HG02840 (cell line): Measurements from ENCODE around the gene EIF4E1B.

Experiments
- ATAC-seq: cut with Tn5 transposase; IDR thresholded peaks from one replicate; pipeline ENCODE4 v1.9.1; 2021; ENCODE audit warnings: mild to moderate bottlenecking, moderate library complexity, moderate number of reproducible peaks; ENCODE audit not compliant: unreplicated experiment, low FRiP score

Gene EIF4E1B

DNA sequence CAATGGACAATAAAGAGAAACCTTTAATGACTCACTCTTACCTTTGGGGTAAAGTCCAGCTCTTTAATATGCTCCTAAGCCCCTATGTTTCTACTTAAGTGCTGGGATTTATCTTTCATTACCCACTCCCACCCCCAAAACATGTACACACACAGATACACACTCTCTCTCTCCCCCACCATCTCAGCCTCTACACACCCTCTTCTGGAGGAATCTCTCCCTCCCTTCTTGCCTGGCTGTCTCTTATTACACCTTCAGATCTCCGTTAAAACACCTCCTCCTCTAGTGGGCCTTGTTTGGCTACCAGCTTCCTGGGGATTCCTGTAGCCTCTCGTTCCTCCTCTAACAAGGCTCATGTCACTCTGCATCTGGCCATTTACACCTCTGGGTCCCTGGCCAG is 27.4 kb upstream of the EIF4E1B start:
- no peak for ATAC-seq

DNA sequence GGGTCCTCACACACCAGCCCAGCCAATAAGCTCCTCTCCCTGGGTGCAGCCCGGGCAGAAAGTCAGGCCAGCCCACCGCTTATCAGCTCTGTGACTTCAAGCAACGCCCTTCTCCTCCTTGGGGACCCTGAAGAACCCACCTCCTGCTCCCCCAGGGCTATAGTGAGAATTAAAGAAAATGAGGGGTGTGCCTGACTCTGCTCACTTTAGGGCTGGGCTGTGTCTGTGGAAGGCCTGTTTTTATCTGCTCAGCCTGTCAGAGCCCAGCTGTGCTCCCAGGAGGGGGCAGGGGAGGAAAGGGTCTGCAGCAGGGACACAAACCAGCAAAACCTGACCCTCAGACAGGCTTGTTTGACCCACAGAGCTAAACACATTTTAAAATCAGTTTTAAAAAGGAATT is 24.4 kb upstream of the EIF4E1B start:
- no peak for ATAC-seq

DNA sequence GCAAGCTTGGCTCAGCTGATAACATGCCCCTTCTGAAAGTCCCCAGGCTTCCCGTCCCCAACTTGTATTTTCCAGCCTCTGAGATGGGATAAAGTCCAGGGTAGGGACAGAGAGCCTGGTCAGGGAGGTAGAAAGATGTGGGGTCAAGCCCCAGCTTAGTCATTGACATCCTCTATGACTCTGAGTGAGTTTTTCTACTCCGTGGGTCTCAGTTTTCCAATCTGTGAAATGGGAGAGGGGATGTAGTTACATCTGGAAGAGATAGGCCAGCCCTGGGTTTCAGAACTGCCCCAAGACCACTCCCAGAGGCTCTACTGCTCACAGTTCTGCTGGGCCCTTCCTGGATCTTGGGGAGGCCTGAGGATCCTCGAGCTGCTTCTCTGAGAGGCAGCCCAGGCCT is 23.6 kb upstream of the EIF4E1B start:
- ATAC-seq: no peak

DNA sequence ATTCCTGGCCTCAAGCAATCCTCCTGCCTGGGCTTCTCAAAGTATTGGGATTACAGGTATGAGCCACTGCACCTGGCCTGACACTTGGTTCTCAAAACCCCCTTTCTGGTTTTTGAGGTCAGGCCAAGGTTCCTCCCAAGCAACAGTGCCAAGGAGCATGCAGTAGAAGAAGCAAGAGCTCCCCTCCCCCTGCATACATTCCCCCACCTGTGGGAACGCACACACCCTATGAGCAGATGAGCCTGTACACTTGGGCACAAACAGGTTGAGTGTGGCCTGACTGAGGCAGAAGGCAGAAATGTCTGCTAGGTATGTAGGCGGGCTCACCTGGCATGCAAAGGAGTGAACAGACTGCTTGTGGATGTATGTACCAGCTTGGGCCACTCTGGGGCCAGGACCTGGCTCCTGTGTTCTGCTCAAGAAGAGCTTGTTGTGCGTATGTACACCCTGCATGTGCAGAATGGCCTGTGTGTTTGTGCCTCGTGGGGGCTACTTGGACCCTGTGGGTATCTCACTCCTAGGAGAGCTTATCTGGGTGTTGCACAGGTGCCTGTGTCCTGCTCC is 22.3 kb upstream of the EIF4E1B start:
- ATAC-seq: no peak

DNA sequence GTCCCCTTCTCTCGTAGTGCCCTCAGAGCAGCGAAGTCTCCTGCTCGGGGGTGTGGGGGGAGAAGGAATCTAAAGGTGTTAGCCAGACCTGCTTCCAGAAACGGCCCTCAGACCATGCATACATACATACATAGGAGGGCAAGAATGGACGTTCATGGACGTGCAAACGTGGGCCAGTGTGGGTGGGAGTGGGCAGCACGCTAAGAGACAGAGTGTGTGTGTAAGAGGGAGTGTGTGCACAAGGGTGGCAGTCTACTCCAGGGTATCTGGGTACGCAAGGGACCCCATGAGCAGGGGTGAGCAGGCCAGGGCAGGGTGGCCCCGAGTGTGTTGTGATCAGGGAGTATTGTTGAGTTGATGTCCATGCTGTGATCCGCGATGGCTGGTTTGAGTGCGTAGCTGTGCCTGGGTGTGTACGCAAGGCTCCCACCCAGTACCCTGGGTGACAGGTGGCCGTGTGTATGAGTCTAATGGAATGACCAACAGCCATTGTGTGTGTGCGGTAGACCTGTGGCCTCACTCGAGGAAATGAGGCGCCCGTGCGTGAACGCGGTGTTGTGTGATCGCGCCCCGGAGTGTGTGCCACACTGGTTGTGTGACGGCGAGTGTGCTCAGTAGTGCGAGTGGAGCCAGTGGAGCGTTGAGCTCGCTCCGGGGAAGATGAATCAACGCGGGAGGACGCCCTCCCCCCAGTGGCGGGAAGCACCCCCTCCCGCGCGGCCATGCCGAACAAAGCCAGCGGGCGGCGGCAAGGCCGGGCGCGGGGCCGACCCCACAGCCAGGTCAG is 21.3 kb upstream of the EIF4E1B start:
- ATAC-seq: peak; percentile 6

DNA sequence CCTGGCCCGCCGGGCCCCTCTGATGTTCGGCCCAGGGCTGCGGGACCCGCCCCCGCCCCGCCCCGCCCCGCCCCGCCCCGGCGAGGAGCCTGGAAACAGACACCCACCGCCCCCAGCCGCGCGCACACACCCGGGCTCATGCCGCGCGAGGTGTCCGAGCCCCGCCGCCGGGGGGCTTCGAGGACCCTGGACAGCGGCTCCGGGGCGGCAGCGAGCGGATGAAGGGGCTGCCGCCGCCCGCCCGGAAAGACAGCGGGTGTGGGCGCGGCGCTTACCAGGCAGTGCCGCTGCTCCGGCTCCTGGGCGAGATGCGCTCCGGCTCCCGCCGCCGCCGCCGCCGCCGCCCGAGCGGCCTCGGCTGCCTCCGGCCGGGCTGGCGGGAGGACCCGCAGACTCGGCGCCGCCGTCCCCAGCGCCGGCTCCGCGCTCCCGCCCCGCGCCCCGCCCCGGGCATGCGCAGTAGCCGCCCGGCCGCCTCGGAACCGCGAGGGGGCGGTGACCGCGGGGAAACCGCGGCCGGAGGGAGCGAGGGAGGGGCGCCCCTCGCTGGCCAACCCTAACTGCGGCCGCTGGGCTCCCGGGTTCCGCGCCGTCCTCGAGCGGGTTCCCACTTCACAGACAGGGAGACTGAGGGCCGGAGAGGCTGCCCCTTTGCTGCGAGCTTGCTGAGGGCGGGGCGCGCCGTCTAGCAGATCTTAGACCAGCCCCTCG is 20.6 kb upstream of the EIF4E1B start, which contains the start of gene GPRIN1:
GPRIN1 (minus strand) TSS at position 433 of the 711 bp plus-strand sequence. CDS start 10,322 bp downstream, outside the sequence.
- ATAC-seq: peak; percentile 76

DNA sequence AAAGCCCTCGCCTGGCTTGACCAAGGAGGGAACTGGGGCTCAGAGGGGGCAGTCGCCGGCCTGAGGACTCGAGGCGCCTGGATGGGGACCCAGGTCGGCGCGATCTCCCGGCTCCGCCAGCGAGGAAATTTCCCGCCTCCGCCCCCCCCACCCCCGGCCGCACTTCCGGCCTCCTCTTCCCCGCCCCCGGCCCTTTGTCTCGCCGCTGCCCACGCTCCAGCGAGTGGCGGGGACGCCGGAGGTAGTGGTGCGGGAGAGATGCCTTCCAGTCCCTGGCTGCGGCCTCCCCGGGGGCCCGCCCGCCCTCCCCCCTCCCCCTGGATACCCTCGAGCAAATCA is 20.1 kb upstream of the EIF4E1B start:
- ATAC-seq: no peak

DNA sequence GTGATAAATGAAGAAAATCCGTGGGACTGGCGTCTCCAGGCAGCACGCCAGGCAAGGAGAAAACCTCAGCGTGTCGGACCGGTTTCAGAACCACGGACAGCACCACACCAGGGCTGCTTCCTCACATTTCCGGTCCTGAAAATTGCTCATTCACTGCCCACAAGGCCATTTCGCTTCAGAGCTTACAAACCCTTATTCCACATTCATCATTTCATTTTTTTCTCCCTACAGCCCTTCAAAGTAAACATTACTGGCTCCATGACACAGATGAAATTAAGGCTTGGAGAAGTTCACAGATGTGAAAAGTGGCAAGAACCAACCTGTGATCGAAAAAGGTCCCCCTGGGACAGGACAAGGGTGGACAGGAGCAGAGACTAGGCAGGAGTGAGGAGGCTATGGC is 19.0 kb upstream of the EIF4E1B start:
- no peak for ATAC-seq

DNA sequence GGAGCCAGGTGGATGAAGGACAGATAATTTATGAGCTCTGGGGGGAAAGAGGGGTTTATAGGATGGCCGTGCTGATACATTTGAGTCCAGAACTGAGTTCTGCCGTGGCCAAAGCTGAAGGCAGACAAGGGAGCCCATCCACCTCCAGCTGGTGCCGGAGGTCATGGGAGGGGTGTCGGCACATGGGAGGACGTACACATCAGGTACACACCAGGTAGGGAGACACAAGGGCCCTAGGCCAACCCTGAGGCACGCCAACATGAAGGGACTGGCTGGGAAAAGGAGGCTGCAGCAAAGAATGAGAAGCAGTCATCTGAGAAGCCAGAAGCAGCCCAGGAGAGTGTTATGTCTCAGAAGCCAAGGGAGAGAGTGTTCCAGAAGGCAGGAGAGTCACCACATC is 18.5 kb upstream of the EIF4E1B start:
- ATAC-seq: no peak

DNA sequence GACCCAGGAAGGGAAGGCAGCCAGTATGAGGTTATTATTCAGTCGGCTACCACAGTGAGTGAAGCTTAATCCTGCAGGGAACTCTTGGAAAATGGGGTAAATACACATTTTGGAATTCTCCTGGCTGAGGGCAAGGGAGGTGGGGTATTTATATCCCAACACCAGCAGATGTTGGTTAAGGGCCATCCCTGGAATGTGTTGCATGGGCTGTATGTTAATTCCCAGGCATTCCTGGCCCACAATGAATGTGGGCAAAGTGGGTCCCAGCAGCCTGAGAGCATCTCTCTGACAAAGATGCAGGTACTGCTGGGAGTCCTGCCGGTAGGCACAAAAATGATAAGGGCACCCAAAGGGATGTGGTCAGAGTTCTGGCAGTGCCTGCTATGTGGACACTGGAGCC is 17.6 kb upstream of the EIF4E1B start:
- no peak for ATAC-seq

DNA sequence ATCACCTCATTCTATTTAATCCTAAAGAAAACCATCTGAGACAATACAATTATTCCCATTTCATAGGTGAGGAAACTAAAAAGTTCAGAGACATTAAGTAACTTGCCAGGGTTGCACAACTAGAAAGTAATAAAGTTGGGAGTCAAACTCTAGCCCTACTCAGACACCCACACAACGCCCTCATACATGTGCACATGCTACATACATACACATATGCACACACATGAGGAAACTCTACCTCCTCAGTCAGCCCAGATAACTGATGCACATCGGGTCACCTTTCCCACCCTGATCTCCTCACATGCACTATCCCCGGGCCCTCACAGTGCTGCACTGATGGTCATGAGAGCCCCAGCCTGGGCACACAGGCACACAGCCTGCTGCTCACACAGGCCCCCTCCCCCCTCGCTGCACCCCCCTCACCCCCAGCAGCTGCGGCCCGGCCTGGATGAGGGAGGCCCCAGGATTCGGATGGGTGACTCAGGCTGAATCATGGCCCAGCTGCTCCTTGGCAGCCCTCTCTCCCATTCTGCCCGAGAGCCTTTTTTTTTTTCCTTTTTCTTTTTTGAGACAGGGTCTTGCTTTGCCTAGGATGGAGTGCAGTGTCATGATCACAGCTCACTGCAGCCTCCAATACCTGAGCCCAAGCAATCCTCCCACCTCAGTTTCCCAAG is 15.5 kb upstream of the EIF4E1B start:
- ATAC-seq: no peak

DNA sequence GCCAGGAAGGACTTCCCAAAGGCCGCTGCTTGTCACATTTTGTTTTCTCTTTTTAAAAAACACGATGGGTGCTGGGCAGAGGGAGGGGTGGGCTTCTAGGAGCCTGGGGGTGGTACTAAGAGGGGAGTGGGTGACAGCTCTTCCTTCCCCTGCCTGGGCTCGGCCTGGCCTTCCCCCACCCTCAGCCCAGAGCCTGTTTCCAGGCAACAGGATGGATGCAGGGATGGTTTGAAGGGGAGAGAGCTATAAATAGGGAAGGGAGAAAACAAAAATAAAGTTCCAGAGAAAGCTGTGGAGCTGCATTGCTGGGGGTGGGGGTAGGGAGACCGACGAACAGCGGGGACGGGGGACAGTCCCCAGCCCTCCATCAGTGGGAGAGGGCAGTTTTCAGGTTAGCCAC is 14.0 kb upstream of the EIF4E1B start:
- ATAC-seq: no peak

DNA sequence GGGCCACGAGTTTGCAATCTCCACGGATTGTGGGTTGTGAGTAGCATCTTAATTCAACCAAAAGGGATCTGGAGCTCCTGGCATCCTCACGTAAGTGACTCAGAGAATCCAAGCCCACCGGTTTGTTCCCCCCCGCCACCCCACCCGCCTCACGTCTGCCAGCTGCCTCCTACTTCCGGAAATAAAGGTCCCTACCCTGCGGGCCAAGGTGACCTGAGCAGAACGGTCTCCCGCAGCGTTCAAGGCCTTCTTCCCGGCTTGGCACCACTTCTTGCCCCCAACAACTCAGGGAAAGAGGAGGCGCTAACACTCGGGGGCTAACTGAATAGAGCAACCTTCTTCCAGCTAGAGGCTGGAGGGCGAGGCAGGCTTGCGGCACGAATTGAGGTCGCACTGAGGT is 11.7 kb upstream of the EIF4E1B start:
- no peak for ATAC-seq

DNA sequence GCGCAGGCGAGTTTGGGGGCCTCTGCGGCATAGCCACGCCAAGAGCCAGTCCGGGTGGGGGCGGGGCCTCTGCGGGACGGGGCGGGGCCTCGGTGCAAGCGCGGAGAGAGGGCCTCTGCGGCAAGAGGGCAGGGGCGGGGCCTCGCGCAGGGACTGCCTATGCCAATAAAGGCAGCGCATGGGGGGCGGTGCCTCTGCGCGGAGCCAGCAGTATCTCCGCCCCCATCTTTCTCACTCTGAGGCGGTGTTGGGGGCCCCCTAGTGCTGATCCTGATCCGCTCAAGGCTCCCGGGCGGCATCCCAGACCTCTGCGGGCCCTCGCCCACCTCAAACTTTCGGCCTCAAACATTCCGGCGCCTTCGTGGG is 11.3 kb upstream of the EIF4E1B start:
- ATAC-seq: no peak

DNA sequence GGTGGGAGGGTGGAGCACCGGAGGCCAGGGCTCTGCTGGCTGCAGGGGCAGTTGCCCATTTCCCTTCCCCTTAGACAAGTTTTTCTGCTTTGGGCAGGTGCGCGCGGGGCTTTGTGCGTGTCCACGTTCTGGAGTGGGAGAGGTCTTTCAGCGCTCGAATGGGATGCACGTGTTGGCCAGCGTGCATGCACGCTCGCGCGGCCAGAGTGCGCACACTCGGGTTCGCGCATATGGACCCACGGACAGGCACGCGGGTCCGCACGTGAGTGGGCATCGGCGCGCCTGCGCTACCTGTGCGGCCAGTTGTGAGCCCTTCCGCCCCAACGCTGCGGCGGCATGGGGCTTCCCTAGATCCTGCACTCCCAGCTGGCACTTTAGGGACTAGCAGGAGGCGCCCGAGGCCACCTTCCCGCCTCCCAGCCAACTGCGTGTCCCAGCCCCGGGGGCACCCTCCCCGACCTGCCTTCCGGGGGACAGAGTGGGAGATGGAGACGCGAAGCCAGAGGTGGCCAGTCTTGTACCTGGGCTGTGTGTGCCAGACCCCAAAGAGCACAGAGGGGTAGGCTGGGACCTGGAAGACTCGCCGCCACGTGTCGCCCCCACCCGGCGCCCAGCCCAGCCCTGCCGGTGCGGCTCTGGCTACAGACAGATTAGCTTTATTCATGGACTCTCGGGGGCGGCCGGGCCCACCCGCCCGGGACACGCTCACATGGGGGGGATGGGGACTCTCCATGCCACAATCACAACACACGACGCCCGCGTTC is 10.7 kb upstream of the EIF4E1B start:
- ATAC-seq: no peak

DNA sequence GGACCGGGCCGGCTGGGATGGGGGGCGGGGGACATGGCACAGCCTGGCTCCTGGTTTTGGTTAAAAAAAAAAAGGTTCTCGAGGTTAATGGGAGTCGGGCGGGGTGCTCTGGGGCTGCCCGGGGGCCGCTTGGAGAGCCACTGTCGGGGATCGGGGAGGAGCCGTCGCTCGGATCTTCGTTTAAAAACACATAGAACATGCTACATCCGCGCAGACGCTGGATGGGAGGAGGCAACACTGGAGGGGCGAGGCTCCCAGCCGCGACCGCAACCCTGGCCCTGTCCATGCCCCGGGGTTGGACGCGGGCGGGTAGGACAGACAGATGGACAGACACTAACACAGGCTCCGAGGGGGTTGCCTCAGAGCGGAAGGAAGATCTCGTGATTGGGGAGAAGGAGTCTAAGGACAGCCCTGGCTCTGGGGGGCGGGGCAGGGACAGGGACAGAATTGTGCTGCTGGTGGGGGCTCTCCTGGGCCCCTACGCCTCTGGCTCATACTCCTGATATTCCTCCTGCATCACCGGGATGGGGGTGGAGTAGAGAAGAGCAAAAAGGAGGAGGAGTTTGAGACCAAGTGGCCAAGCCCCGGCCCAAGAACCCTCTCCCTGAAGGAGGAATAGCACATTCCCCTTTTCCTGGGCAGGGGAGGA is 10.0 kb upstream of the EIF4E1B start:
- ATAC-seq: no peak

DNA sequence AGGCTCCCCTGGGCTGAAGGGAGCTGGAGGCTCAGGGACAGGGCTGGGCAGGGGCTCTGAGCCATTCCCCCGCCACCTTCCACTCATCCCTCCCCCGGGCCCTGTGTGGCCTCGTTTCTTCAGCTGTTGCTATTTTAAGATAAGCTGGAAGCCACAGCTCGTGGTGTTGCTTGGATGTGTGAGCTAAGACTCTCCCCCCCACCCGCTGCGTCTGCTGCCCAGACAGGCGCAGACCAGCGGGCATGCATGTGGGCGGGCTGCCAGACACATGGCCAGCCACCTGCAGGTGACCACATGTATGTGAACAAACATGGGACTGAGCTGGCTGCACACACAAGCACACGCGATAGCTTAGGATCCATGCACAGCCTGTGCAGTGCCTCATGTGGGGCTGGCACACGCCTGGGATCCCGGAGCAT is 8.8 kb upstream of the EIF4E1B start:
- ATAC-seq: no peak

DNA sequence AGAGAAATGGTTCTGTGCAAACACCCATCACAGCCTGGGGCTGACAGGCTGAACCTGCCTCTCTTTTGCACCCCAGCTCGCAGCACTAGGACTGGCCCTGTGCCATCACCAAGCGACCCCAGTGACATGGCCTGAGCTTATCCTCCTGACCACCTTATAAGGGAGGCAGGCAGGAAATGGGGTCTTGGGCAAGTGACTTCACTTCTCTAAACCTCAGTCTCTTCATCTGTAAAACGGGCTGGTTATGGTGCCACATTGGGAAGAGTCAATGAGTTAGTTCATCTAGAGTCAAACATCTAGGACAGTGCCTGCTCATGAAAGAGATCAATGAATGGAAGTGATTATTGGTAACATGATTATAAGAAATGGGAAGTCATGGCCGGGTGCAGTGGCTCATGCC is 6.3 kb upstream of the EIF4E1B start:
- no peak for ATAC-seq

DNA sequence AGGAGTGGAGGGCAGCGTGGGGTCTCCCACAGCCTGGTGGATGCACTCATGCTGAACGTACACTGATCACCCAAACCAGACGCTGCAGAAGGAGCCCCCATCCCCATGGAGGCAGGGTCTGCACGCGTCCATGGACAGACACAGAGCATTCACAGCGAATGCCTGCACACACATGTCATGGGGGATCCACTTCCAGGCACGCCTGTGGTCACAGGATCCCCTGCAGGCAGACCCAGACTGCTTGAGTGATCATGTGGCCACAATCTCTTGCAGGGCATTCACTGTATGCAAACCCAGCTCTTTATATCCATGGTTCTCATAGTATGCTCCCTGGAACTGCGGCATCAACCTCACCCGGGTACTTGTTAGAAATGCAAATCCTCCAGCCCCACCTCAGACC is 5.5 kb upstream of the EIF4E1B start:
- no peak for ATAC-seq

DNA sequence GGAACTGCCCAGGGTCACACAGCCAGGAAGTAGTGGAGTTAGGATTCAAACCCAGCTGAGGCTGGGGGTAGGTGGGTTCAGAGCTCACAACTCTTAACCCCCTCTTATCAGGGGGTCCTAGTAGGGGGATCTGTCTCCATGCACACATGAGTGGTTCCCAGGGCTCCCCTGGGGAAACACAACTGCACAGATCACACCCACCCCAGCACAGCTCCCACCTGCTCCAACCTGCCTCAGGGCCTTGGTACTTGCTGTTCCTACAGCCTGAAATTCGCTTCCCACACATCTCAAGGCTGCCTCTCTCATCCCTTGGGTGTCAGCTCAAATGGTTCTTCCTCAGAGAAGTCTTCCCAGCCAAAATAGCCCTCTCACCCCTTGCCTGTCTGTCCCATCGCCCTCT is 5.0 kb upstream of the EIF4E1B start:
- ATAC-seq: no peak
